ENCODE results near the gene PRKAG1. TPM values are rescaled to one million over a fixed set of nuclear protein-coding genes. Genes with fewer than 3 reads are reported as not detected.

PRKAG1 gene
- polyA plus RNA-seq, 1 donor from 2014 or later: 71.0 TPM

DNA sequence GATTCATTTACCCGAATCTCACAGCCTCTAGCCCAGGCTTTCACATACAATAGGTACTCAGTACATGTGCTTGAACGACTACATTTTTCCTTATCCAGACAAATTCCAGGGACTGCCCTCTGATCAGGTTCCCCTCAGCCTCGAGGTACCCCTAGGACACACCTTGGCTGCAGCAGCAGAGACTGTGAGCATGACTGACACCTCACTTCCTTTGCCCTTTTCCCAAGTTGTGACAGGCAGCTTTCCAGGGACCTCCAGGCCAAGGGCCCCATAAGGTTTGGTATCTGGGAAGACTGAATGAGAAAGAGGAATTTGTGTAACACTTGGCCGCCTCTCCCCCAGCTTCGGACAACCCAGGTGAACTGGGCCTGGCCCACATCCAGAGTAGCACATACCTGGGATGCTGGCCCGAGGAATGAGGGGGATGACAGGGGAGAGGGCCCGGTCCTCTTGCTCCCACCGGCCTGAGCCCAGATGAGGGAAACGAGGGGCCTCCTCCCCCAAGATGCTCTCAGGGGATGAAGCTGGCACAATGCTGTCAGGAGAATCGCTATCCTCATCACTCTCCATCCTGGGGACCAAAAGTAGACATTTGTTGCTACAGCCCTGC is 10.2 kb upstream of the PRKAG1 start:
- Histone ChIP-seq H3K36me3 (ENCODE audit: insufficient read depth, low read length) (no peaks in the 10 kb centered on the region), H2AFZ (ENCODE audit: low read depth, low read length) (no peak overlapping the region), H3K27ac (ENCODE audit: low read length) (no peak overlapping the region), H3F3A (ENCODE audit: insufficient read depth, low read length, poor library complexity, severe bottlenecking) (no peaks in the 10 kb centered on the region), H3K4me2 (ENCODE audit: low read length) (no peak overlapping the region), H3K9me3 (ENCODE audit: low read length) (no peaks in the 10 kb centered on the region), H4K20me1 (ENCODE audit: insufficient read depth) (no peaks in the 10 kb centered on the region), H3K79me2 (replicated peaks; ENCODE audit: insufficient read depth, low read length) (no peaks in the 10 kb centered on the region), H3K9me2 (ENCODE audit: insufficient read depth, low read length) (no peaks in the 10 kb centered on the region), H3K4me3 (ENCODE audit: low read length) (no peak overlapping the region), H3K27me3 (ENCODE audit: insufficient read depth, low read depth, low read length) (no peaks in the 10 kb centered on the region), H3K9ac (ENCODE audit: low read length) (no peak overlapping the region)
- TF ChIP-seq EP300 (conservative IDR thresholded peaks at IDR 0.05; ENCODE audit: poor library complexity, severe bottlenecking): no peak
- no peak for TF ChIP-seq SMC3 (conservative IDR thresholded peaks at IDR 0.05; ENCODE audit: poor library complexity)

- Histone ChIP-seq H3K9me3 (ENCODE audit: low read length) (no peaks in the 10 kb centered on the region), H3K4me2 (ENCODE audit: low read length) (no peak overlapping the region), H3K9ac (ENCODE audit: low read length) (no peak overlapping the region), H3K27ac (ENCODE audit: low read length) (no peak overlapping the region), H3F3A (ENCODE audit: insufficient read depth, low read length, poor library complexity, severe bottlenecking) (no peaks in the 10 kb centered on the region), H3K4me3 (ENCODE audit: low read length) (no peak overlapping the region), H3K79me2 (replicated peaks; ENCODE audit: insufficient read depth, low read length) (no peaks in the 10 kb centered on the region), H3K9me2 (ENCODE audit: insufficient read depth, low read length) (no peaks in the 10 kb centered on the region), H3K27me3 (ENCODE audit: insufficient read depth, low read depth, low read length) (no peaks in the 10 kb centered on the region), H2AFZ (ENCODE audit: low read depth, low read length) (no peak overlapping the region), H3K36me3 (ENCODE audit: insufficient read depth, low read length) (no peaks in the 10 kb centered on the region), H4K20me1 (ENCODE audit: insufficient read depth) (no peaks in the 10 kb centered on the region)
- TF ChIP-seq, protein P1, sequence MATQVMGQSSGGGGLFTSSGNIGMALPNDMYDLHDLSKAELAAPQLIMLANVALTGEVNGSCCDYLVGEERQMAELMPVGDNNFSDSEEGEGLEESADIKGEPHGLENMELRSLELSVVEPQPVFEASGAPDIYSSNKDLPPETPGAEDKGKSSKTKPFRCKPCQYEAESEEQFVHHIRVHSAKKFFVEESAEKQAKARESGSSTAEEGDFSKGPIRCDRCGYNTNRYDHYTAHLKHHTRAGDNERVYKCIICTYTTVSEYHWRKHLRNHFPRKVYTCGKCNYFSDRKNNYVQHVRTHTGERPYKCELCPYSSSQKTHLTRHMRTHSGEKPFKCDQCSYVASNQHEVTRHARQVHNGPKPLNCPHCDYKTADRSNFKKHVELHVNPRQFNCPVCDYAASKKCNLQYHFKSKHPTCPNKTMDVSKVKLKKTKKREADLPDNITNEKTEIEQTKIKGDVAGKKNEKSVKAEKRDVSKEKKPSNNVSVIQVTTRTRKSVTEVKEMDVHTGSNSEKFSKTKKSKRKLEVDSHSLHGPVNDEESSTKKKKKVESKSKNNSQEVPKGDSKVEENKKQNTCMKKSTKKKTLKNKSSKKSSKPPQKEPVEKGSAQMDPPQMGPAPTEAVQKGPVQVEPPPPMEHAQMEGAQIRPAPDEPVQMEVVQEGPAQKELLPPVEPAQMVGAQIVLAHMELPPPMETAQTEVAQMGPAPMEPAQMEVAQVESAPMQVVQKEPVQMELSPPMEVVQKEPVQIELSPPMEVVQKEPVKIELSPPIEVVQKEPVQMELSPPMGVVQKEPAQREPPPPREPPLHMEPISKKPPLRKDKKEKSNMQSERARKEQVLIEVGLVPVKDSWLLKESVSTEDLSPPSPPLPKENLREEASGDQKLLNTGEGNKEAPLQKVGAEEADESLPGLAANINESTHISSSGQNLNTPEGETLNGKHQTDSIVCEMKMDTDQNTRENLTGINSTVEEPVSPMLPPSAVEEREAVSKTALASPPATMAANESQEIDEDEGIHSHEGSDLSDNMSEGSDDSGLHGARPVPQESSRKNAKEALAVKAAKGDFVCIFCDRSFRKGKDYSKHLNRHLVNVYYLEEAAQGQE (IDR thresholded peaks at IDR 0.05; ENCODE audit: borderline replicate concordance): no peak
- TF ChIP-seq MXI1 (conservative IDR thresholded peaks at IDR 0.05; ENCODE audit: poor library complexity, severe bottlenecking): no peak
- TF ChIP-seq, protein P2, sequence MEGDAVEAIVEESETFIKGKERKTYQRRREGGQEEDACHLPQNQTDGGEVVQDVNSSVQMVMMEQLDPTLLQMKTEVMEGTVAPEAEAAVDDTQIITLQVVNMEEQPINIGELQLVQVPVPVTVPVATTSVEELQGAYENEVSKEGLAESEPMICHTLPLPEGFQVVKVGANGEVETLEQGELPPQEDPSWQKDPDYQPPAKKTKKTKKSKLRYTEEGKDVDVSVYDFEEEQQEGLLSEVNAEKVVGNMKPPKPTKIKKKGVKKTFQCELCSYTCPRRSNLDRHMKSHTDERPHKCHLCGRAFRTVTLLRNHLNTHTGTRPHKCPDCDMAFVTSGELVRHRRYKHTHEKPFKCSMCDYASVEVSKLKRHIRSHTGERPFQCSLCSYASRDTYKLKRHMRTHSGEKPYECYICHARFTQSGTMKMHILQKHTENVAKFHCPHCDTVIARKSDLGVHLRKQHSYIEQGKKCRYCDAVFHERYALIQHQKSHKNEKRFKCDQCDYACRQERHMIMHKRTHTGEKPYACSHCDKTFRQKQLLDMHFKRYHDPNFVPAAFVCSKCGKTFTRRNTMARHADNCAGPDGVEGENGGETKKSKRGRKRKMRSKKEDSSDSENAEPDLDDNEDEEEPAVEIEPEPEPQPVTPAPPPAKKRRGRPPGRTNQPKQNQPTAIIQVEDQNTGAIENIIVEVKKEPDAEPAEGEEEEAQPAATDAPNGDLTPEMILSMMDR (IDR thresholded peaks at IDR 0.05; ENCODE audit: poor library complexity, severe bottlenecking): no peak
- no peak for TF ChIP-seq TAF1 (IDR thresholded peaks at IDR 0.05; ENCODE audit: low read depth)
- no peak for TF ChIP-seq SMC3 (conservative IDR thresholded peaks at IDR 0.05; ENCODE audit: poor library complexity)
- no peak for TF ChIP-seq POLR2AphosphoS5 (IDR thresholded peaks at IDR 0.05)
- no peak for TF ChIP-seq EP300 (conservative IDR thresholded peaks at IDR 0.05; ENCODE audit: poor library complexity, severe bottlenecking)
- no peak for TF ChIP-seq EZH2 (IDR thresholded peaks at IDR 0.05; ENCODE audit: borderline replicate concordance, insufficient read depth, low read length, poor library complexity, severe bottlenecking)
- TF ChIP-seq RAD21 (conservative IDR thresholded peaks at IDR 0.05): no peak
Measured at GRCh38 chr12:49027846-49028555, 9.4 kb upstream of the PRKAG1 start.
